Measurements from ENCODE around the gene ADAM15. TPM values are rescaled to one million over a fixed set of nuclear protein-coding genes. Genes with fewer than 3 reads are reported as not detected.

ADAM15 gene
- polyA plus RNA-seq, 2 of the 4 experiments (the other 2 are of a cell fraction): 25.6 to 33.0 TPM

DNA sequence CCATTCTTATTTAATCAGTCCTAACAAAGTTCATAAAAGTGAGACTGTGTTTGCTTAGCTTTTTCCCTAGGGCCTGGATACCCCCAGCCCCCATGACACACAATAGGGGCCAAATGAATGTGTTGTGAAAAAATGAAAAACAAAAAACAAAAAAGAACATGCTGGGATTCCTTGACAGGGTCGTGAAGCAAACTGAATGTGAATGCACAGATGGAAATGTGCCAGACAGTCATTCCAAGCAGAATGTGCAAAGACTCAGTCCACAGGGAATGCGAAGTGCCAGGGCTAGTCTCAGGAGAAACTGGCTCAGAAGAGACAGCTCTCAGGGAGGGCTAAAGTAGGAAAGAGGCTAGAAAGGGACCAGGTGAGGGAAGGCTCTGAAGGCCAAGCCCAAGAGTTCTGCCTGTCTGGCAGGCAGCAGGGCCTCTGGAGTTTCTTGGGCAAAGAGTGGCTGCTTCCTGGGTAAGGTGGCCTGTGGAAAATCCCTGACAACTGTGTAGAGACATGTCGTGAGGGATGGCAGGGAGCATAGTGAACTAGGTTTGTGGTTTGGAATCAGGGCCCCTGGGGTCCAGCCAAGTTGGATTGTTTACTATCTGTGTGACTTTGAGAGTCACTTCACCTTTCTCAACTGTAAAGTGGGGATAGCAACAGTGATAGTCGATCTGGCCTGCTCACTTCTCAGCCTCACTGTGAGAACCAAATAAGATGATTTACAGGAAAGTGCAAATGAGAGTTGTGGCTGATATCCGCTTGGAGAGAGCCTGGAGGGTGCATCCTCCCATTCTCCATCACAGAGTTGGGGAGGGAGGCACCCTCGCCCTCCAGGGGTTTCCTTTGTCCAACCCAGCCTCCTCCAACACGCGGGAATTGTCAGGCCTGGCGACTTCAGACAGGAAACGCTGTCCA, 1.2 kb upstream of the ADAM15 start:
- 22% methylated on average over 10 of the region's 10 CpGs for WGBS (ENCODE audit: missing lambda C conversion rate)
- FAIRE-seq: no peak
- no peak for ATAC-seq
- H3K9me3 ChIP-seq: no peaks in the 10 kb centered on the region
- H3K4me1 ChIP-seq: peaks cover 30% of the 10 kb centered on the region
- POLR2A ChIA-PET: interaction anchor here (1.2 to 1.4 kb wide), 4 partner anchors 10 to 76 kb away, joined by 3 to 6 read pairs (median 3); no protein-coding TSS in a partner anchor
- CTCF ChIA-PET: interaction anchor here (1.0 to 27.3 kb wide), 10 partner anchors 11 to 446 kb away, joined by 3 to 350 read pairs (median 3); partner anchors contain the start of genes EFNA3, EFNA4 and KRTCAP2
- H3K27ac ChIP-seq: peak overlapping the region; percentile 93 to 94
- peak overlapping the region; percentile 97 for H3K4me2 ChIP-seq
- DNase-seq (ENCODE audit: low read depth in 1 of 2, low spot score in 1 of 2): no peak
- H3K4me3 ChIP-seq: peak overlapping the region; percentile 94
- TF ChIP-seq CBX2 (IDR thresholded peaks at IDR 0.05; ENCODE audit: borderline replicate concordance, low read depth) (no peak), ZFP36 (IDR thresholded peaks at IDR 0.05; ENCODE audit: borderline replicate concordance, partially characterized antibody) (no peak), SREBF2 (IDR thresholded peaks at IDR 0.05) (no peak), FOSB (CRISPR knock-in tag; IDR thresholded peaks at IDR 0.05) (no peak), PHF8 (IDR thresholded peaks at IDR 0.05; ENCODE audit: borderline replicate concordance, low read depth) (no peak), RNF2 (IDR thresholded peaks at IDR 0.05; ENCODE audit: borderline replicate concordance, low read depth) (no peak), HOXB5 (CRISPR knock-in tag; IDR thresholded peaks at IDR 0.05) (peak; percentile 73; the same call in 1 of the 2 replicates), RAD21 (conservative IDR thresholded peaks at IDR 0.05 in 1 of 2, IDR thresholded peaks at IDR 0.05 in 1 of 2) (no peak), ZNF302 (CRISPR knock-in tag; IDR thresholded peaks at IDR 0.05) (no peak), NFE2L2 (conservative IDR thresholded peaks at IDR 0.05; ENCODE audit: low read length) (no peak), RARB (CRISPR knock-in tag; IDR thresholded peaks at IDR 0.05) (no peak), FOXS1 (CRISPR knock-in tag; IDR thresholded peaks at IDR 0.05) (peak; percentile 46; the same call in 1 of the 2 replicates), HDAC2 (IDR thresholded peaks at IDR 0.05) (no peak), EP300 (IDR thresholded peaks at IDR 0.05) (no peak), CHD2 (IDR thresholded peaks at IDR 0.05; ENCODE audit: low read length, partially characterized antibody) (no peak), ESRRA (IDR thresholded peaks at IDR 0.05; ENCODE audit: borderline replicate concordance, low read length) (no peak)
- TF ChIP-seq, protein P1, sequence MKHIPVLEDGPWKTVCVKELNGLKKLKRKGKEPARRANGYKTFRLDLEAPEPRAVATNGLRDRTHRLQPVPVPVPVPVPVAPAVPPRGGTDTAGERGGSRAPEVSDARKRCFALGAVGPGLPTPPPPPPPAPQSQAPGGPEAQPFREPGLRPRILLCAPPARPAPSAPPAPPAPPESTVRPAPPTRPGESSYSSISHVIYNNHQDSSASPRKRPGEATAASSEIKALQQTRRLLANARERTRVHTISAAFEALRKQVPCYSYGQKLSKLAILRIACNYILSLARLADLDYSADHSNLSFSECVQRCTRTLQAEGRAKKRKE (CRISPR knock-in tag; IDR thresholded peaks at IDR 0.05; ENCODE audit: low read depth): peak; percentile 75; the same call in 1 of the 2 replicates
- TF ChIP-seq, protein P2, sequence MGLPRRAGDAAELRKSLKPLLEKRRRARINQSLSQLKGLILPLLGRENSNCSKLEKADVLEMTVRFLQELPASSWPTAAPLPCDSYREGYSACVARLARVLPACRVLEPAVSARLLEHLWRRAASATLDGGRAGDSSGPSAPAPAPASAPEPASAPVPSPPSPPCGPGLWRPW (IDR thresholded peaks at IDR 0.05): no peak
- TF ChIP-seq, protein P3, sequence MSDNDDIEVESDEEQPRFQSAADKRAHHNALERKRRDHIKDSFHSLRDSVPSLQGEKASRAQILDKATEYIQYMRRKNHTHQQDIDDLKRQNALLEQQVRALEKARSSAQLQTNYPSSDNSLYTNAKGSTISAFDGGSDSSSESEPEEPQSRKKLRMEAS (IDR thresholded peaks at IDR 0.05): no peak
- TF ChIP-seq, protein P4, sequence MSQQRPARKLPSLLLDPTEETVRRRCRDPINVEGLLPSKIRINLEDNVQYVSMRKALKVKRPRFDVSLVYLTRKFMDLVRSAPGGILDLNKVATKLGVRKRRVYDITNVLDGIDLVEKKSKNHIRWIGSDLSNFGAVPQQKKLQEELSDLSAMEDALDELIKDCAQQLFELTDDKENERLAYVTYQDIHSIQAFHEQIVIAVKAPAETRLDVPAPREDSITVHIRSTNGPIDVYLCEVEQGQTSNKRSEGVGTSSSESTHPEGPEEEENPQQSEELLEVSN (IDR thresholded peaks at IDR 0.05; ENCODE audit: borderline replicate concordance, low read depth): no peak
- TF ChIP-seq, protein P5, sequence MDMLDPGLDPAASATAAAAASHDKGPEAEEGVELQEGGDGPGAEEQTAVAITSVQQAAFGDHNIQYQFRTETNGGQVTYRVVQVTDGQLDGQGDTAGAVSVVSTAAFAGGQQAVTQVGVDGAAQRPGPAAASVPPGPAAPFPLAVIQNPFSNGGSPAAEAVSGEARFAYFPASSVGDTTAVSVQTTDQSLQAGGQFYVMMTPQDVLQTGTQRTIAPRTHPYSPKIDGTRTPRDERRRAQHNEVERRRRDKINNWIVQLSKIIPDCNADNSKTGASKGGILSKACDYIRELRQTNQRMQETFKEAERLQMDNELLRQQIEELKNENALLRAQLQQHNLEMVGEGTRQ (IDR thresholded peaks at IDR 0.05): no peak
- TF ChIP-seq, protein P6, sequence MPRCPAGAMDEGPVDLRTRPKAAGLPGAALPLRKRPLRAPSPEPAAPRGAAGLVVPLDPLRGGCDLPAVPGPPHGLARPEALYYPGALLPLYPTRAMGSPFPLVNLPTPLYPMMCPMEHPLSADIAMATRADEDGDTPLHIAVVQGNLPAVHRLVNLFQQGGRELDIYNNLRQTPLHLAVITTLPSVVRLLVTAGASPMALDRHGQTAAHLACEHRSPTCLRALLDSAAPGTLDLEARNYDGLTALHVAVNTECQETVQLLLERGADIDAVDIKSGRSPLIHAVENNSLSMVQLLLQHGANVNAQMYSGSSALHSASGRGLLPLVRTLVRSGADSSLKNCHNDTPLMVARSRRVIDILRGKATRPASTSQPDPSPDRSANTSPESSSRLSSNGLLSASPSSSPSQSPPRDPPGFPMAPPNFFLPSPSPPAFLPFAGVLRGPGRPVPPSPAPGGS (IDR thresholded peaks at IDR 0.05): no peak

Measured in A549 (cell line).